Stimulated activated CD8-positive, alpha-beta memory T cell treated with anti-CD3 and anti-CD28 coated beads, Interleukin-12 subunit alpha, Interleukin-12 subunit beta, amount 100 ng/mL, for 24 hours (primary cell): ENCODE data around the gene CLTCL1.

ENCODE experiments used
- DNase-seq: peaks from one replicate; pipeline ENCODE4 v3.0.0-alpha.2; 2020; ENCODE audit errors: extremely low read depth

Gene CLTCL1

GRCh38 chr22:19150482-19151328 is 140.8 kb downstream of the CLTCL1 start:
- no peak for DNase-seq

DNA sequence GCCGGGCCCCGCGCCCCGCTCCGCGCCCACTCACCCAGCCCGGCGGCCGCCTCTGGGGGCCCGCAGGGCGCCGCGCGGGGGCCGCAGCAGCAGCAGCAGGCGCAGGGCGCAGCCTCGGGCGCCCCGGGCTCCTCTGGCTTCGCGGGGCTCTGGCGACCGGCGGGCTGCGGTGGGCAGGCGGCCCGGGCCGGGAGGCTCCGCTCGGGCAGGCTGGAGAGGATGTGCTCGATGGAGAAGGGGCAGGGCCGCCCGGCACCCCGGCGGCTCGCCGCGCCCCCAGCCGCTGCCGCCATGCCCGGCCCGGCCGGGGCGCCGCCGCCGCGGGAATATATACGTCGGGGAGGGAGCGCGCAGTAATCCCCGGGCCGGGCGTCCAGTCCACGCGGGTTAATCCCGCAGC is 141.5 kb downstream of the CLTCL1 start, which contains the start of gene GSC2:
Gene GSC2 (minus strand): TSS at position 302 of the 400 bp plus-strand sequence. CDS start 9 bp downstream, at position 293.
- no peak for DNase-seq

GRCh38 chr22:19149047-19149883 is 142.3 kb downstream of the CLTCL1 start:
- no peak for DNase-seq

GRCh38 chr22:19148417-19149046 is 143.0 kb downstream of the CLTCL1 start:
- no peak for DNase-seq

- no peak for DNase-seq
These were observed 144.2 kb downstream of the CLTCL1 start for GRCh38 chr22:19147195-19147780.

DNA sequence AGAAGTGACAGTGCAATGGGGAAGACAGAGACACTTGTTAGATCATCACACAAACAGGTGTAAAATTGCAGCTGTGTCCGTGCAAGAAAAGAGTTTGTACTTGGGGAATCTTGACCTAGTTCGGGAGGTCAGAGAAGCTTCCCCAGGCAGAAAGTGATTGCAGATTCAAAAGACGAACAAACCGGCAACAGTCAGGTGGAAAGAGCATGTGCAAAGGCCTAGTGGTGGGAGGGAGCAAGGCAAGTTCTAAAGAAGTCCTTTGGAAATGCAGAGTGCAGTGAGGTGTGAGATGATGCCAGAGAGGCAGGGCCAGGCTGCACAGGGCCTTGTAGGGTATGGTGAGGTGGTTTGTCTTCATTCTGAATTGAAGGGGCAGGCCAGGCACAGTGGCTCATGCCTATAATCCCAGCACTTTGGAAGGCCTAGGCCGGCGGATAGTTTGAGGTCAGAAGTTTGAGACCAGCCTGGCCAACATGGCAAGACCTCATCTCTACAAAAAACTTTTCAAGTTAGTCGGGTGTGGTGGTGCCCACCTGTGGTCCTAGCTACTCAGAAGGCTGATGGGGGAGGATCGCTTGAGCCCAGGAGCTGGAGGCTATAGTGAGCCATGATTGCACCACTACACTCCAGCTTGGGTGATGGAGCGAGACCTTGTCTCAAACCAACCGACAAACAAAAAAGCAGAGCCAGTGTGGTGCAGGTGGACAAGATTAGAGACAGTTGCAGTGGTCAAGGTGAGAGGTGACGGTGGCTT is 145.1 kb downstream of the CLTCL1 start:
- no peak for DNase-seq

DNA sequence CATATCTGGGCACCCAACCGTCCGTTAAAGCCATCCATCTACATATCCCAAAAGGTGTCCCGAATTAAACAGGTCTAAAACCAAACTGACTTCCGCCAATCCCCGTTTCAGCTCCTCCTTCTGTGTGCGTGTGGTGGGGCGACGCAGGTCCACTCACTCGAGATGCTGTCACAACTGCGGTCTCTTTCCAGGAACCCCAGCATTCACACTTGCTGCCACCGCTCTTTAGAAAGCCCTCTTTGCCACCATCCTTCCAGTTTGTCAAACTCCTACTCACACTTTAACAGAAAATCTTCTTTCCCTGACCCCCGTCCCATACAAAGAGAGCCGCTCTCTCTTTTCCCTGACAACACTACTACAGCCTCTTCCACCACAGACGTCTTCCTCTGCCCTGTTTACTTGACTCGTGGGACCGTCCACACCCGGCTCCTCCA is 147.5 kb downstream of the CLTCL1 start:
- no peak for DNase-seq

DNA sequence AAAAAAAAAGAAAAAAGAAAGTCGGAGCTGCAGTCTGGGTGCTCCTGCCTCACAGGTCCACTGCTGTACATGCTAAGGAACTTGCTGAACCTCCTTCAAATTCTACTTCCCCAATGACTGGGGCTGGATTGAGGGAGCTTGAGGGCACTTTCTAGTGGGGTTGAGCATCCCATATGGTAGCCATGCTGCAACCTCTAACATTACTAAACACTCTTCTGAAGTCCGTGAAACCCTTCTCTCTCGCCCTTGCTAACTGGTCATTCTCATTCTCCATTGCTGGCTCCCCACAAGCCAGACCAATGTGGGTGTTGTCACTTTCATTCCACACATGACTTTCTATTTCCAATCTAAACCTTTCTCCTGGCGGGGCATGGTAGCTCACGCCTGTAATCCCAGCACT is 148.3 kb downstream of the CLTCL1 start:
- DNase-seq, result no peak

GRCh38 chr22:19142394-19142793 is 149.1 kb downstream of the CLTCL1 start:
- DNase-seq, result no peak

DNA sequence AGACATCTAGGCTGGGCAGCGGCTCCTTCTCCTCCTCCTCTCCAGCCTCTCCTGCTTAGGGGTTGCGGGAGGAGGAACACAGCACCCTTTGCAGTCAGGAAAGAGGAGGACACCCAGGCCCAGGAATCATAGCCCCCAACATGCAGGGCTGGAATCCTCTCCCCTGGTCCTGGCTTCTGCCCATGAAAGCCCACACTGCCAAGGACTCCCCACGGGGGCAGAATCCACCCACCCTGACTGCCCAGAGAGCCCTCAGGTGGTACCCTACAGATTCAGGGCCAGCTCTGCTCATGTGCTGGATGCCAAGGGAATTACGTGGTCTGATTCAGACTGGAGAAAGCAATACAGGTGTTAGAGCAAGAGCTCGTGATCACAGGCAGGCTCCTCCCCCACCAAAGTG is 151.5 kb downstream of the CLTCL1 start:
- no peak for DNase-seq

DNA sequence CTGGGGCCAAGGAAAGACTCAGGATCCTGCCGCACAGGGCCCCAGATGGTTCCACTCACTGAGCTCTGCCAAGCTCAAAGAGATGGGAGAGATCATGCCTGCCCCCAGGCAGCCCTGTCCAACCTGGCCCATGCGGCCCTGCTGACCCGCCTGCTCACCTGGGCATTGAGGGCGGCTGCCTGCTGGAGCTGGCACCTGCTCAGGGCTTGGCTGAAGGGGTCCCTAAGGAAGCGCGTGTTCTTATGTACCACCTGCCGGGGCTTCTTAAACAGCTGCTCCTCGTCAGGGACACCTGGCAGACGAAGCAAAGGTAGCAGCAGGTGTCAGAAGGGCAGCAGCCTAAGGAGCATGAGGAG is 152.5 kb downstream of the CLTCL1 start:
- no peak for DNase-seq

DNA sequence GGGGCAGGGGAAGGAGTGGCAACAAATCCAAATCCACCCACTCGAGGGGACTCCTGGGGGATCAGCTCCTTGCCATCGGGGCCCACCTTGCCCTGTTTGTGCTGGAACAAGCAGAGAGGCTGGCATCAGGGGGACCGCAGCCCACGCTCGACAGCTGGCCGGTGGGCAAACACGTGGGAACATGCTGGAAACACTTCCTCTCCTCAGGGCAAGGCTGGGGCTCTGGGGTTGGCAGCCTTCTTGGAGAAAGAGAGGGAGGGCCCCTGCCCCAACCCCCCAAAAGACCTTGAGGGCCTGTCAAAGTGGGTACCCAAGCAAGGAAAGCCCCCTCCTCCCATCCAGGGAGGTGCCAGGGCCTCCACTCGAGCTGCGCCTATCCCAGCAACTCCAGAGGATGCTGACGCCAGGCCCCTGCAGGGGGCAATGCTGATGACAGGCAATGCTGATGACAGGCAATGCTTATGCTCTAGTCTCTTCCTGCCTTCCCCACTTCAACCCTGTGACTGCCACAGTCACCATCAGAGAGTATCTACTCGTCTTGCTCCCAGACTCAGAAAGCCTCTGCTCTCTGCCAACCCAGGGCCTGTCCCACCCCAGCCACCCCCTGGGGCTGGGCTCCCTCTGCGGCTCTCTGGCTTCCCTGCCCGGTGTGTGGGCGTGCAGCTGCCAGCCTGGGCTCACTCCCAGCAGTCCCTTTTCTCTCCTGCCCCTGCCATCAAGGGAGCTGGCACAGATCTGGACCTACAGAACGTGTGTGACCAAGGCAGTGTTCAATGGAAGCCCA is 153.1 kb downstream of the CLTCL1 start:
- no peak for DNase-seq

DNA sequence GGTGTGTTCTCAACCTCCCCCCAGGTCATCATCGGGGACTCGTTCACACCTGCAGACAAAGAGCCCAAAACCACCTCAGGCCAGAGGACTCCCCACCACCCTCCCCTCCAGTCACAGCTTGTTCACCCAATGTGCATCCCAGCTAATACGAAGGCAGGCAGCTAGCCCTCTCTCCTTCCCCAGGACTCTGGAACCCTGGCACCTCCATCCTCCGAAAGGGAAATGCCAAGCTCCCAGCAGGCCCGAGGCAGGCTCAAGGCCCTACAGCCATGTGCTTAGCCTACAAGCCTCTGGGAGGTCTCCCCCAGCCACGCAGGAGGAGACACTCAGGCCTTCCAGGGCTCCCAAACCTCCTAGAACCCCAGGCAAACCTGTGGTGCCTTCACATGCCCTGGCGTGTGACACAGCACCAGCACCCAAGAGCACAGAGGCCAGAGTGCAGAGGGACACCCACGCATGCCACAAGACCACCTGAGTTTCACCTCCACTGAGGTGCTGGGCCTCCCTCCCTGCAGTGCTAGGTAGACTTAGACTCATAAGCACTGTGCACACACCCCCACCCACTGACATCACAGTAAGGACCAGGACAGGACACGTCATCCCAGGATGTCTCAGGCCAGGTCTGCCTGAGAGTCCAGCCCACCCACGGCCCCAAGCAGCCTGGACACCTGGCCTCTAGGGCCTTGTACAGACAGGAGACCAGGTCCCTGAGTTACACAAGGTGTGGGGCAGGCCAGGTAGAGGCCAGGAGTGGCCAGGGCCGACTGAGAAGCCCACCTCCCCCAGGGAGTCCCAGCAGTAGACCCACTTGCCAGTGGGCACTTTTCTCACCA is 153.9 kb downstream of the CLTCL1 start:
- DNase-seq, result no peak

GRCh38 chr22:19136915-19137314 is 154.6 kb downstream of the CLTCL1 start:
- no peak for DNase-seq

DNA sequence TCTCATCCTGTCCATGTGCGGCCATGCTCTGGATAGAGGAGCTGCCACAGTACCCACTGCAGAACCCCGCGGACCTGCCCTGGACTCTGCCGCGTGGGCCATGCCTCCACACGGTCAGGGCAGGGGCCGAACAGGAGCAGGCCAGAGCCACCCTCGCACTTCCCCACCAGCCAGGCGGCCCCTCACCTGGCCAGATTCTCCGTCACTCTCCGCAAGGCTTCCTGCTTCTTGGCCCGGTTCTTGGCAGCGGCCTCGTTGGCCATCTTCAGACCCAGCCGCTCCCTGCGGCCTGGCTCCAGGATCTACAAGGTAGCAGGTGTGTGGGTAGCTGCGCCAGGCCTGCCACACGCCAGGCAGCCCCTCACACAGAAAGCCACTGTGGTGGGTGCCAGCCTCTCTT is 156.6 kb downstream of the CLTCL1 start:
- DNase-seq, result no peak

- DNase-seq, result no peak
These were observed 157.2 kb downstream of the CLTCL1 start for GRCh38 chr22:19134176-19134831.

GRCh38 chr22:19133561-19133960 is 158.0 kb downstream of the CLTCL1 start:
- no peak for DNase-seq

DNA sequence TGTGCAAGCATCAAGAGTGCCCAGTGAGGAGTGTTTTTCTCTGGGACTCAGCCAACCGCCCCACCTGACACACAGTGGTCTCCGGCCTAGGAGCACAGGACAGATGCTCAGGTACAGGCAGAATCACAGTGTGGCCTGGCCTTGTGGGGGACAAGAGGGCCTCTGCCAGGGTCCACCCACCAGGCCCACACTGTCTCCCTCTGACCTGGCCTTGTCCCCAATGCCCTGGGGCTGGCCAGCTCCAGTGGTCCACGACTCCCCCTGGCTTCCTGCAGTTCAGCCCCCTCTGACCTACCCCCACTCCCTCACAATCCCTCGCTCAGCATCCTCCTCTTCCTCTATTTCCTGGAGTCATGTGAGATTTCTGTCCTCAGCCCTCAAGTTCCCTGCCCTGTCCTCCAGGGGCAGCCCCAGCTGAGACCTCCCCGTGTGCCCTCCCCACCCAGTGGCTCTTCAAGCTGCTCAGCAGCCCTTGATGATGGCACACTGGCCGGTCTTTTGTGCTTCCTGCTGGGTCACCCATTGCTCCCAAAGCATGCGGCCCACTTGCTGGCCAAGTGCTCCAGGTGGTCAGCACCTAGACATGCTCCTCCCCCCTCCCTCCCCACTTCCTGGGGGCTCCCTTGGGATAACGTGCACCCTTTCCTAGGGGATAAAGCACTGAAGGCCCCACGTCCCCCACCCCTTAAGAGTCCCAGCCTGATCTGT is 158.7 kb downstream of the CLTCL1 start:
- no peak for DNase-seq
